Head of caudate nucleus (tissue), 42 donors: Measurements from ENCODE around the gene SLC8A1.

ENCODE experiments used
- DNase-seq, 42 donors: peaks; one replicate each; pipeline versions ENCODE4 v3.0.0 to v3.0.0-alpha.2; 2020 to 2021; ENCODE audit warnings: mixed read lengths in 7 of 42
- intact Hi-C: fragments of 100-400 bp; cut with DNase I; formaldehyde crosslinking; loops from one replicate; pipeline ENCODE4 v1.15.0; 2022

The SLC8A1 gene

DNA sequence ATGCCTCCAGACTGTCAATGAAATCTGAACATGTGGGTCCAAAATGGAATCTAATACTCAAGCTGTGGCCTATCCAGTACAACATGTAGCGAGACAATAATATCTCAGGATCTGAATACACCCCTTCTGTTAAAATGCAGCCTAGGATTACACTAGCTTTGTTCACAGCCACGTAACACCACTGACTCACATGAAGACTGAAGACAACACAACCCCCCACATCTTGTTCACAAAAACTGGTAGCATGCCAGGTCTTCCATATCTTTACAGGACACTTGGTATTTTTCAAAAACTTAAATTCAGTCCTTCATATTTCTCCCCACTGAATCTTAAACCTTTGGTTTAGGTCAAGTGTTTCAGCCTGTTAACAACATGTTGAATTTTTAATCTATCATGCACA, 84.2 kb downstream of the SLC8A1 start:
- intact Hi-C loops = no loop called here
- DNase-seq = no peak

GRCh38 chr2:40367032-40367431, 84.9 kb downstream of the SLC8A1 start:
- peak in 26 of 42 donors; percentile 6 to 77 (median 36) for DNase-seq
- intact Hi-C loops = no loop called here

- intact Hi-C loops = no loop called here
- DNase-seq = no peak
These were observed 87.6 kb downstream of the SLC8A1 start for GRCh38 chr2:40364151-40364874.

DNA sequence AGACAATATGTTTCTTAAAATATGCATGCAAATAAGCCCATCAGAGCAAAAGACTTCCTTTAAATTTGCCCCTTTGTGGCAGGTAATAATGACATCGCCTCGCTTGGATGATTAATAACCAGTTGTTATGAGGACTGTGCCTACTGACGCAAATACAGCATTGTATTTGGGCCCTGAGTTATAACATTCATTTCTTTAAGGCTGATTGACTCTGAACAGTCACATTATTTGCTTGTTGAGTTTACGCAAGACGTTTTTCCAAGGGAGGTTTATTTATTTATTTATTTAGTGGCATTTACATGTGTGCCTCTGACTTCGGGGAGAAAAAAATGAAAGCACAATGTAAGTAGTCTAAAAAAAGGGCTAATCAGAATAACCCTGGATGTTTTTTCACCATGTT, 88.3 kb downstream of the SLC8A1 start:
- DNase-seq = no peak
- intact Hi-C loops = no loop called here

- intact Hi-C loops = no loop called here
- no peak for DNase-seq
These were observed 88.7 kb downstream of the SLC8A1 start for GRCh38 chr2:40363231-40363630.

DNA sequence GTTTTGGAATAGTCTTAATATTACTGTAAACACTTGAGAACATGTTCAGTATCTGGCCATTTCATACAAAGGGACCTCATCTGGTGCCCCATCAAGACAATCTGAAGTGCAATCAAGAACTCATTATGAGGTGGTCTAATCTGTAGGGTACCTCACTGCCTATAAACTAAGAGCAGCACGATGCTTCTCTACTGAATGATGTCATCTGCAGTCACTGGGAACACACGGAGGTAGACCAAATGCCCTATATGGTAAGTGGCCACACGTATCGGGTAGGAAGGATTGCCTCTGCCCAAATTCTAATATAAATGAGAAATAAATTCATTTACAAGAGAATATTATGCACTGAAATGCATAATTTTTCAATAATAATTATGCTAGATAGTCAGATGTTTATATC, 90.4 kb downstream of the SLC8A1 start:
- DNase-seq = no peak
- intact Hi-C loops = no loop called here

DNA sequence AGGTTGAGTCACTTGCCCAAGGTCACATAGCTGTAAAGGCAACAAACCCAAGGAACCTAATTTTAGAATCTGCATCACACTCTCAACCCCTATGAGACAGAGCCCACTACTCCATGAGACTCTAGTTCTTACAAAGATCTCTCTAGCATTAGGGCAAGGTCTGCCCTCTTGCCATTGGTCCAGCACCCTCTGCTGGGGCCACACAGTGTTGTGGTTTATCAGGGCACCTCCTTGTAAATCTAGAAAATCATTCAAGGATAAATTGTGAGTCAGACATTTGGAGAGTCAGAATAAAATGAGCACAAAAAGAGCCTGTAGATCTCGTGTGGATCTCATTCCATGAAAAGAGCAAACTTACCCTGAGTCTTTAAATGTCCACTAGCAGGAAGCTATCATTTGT, 91.2 kb downstream of the SLC8A1 start:
- no peak for DNase-seq
- intact Hi-C loops = no loop called here

DNA sequence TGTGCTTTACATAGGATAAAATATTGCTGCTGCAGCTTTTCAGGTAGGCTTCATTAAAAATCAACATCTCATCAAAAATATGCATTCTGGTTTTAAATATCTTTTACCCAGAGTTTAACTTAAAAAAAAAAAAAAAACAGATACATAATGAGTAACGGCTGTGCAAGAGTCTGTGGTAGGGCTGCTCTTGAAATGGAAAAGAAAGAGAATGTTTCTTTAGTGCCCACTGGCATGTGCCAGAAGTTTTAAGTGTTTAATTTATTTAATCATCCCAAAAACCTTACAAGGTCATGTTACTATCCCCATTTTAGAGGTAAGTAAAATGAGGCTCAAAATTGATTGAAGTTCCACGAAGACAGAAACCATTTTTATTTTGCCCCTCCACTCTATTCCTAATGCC, 92.1 kb downstream of the SLC8A1 start:
- intact Hi-C loops = no loop called here
- no peak for DNase-seq

- peak in 25 of 42 donors; percentile 7 to 66 (median 39) for DNase-seq
- intact Hi-C loops = no loop called here
These were observed 93.1 kb downstream of the SLC8A1 start for GRCh38 chr2:40358783-40359182.

DNA sequence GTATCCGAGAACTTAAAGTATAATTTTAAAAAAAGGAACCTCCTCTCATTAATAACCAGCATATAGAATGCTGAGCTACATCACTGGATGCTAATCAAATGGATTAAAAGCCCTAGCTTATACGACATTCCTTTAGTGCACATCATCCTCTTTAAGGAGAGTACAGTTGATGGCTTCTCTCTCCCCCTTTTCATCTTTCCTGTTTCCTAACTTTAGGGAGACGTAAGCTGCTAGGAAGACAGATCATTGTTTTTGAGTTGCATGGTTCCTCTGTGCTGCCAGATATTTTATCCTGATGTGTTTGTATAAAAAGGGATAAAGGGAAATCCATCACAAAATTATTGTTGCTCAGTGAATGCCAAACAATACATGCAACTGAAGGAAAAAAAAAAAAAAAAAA, 94.2 kb downstream of the SLC8A1 start:
- DNase-seq = no peak
- intact Hi-C loops = no loop called here

- no peak for DNase-seq
- intact Hi-C loops = no loop called here
These were observed 96.4 kb downstream of the SLC8A1 start for GRCh38 chr2:40355451-40355850.

DNA sequence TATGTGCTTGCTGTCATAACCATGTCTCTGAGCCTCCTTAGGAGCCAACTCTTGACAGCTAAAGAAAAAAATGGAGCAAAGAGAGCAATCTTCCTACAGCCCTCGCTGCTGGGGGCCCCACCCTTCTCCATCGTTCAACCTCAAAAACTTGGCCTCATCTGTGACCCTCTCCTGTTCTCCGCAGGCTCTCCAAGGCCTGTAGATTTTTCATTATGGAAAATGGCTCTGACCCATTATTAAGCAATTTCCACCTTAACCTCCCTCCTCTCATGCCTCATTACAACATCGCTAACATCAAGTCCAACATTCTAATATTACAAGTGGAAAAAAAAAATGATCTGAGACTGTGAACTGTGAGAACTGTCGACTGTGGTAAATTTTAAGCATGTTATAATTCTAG, 98.7 kb downstream of the SLC8A1 start:
- intact Hi-C loops = no loop called here
- peak in 9 of 42 donors; percentile 9 to 49 (median 30) for DNase-seq

DNA sequence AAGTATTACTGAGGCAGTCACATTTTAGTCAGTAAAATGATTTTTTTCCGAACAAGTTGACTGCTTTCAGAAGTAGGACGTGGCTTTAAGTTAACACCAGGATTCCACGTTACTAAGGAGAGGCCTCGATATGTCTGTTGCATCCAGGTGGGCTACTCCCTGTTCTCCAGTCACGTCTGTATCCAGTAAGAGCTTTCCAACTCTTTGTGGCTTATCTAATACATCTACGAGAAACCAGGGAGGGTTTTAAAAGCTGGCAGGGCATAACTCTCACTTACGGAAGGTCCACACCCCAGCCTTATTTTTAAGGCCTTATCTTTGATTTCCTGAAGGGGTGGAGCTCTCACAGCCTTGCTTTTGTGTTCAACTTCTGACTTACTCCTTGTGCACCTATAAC, 99.2 kb downstream of the SLC8A1 start:
- no peak for DNase-seq
- intact Hi-C loops = no loop called here

DNA sequence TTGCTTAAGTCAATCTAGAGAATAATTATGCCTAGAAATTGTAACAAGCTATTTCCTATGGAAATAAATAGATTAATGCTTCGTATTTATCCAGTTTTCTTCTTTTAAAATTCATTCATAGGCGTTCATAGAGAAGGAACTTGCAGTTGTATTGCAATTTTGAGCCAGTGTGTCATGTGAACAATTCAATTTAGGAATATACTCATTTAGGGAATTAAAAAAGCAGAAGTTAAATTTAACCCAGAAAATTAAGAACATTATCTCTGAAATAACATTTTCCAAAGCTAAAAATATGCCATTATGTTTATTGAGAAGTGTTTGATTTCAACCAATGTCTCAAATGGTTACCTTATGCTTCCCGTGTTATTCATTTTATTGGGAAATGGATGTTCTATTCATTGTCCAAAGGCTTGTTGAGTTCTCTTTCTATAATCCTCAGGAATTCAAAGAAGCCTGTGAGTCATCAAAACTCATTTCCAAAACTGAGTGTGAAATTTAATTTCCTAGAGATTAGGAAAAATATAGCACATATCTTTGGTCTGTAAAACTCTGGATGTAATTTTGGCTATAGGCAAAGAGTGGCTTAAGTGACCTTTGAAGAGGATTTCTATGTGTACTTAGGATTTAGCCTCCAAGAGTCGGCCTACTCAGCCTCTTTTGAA, 99.7 kb downstream of the SLC8A1 start:
- intact Hi-C loops = no loop called here
- DNase-seq = no peak

DNA sequence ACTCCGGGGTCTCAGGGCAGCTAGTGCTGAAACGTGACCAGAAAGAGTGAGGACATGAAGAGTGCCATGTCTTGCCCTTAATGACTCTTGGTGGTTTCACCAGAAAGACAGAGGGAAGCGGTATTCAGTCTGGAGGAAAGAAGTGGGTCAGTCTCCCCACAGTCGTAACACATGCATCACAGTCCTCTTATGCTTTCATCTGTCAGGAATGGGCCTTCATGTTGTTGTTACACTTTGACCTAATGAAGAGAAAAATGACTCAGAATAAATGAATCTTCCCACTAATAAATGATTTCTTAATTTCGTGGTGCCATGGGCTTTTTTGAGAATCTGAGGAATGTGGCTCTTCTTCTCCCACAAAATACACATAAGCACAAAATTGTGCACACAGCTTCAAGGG, 103.2 kb downstream of the SLC8A1 start:
- no peak for DNase-seq
- intact Hi-C loops = no loop called here

DNA sequence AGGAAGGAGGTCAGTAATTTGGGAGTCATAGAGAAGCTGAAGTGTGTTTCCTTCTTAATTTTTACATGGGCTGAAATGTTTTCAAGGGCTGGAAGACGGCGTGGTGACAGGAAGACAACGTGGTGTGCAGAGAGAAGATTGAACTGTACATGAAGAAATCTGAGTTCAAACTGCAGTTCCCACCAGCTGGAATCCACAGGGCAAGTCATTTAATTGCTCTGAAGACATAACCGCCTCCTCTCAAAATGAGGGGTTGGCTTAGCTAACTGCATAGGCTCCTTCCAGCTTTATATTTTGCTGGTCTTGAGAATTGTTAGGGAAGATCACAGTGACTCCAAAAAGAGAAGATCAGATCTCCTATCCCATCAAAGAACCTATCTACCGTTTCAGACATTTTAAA, 103.9 kb downstream of the SLC8A1 start:
- DNase-seq = no peak
- intact Hi-C loops = no loop called here

DNA sequence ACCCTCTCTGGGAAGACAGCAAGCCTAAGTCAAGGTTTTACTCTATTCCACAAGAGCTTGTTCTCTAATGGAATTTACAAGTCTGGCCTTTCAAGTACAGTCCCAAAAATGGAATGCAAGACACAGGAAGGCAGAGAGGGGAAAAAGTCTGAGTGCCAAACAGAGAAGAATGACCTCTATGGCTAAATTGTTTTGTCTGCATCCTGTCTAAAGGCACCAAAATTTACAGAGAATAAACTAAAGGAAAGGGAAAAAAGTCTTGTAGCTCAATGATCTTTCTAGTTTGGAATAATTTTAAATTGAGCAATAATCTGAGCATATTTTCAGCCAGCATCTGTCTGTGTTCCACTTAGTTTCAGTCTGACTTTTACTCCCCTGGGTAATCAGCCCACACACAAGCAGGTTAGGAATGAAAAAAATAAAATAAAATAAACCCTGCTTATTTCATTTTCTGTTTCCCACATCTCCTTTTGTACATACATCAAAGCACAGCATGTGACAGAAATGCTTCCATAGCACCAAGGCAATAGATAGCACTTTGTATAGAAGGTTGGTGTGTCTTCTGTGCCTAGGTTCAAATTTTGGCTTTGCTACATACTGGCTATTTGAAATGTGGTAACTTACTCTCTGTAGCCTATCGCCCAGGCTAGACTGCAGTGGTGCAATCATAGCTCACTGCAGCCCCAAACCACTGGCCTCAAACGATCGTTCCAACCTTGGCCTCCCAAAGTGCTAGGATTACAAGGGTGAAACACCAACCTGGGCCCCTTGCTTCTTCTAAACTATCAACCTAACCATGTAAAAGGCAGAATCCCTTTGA, 105.1 kb downstream of the SLC8A1 start:
- DNase-seq = no peak
- intact Hi-C loops = no loop called here

DNA sequence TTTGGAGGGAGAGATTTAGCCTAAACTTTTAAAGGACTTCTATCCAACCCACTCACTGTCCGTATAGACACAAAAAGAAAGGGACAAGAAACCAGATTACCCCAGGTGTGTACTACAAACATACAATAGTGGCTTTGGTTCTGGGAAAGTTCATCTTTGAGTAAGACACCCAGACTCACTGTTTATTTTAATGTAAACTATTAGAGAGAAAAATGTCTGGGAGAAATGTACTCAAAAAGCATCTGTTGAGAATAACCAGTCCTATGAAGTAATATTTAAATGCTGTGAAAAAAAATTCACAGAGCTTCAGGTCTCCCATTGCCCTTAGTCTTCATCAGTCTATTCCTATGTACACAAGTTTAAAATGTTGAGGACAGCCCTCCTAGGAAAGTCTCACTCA, 107.5 kb downstream of the SLC8A1 start:
- no peak for DNase-seq

GRCh38 chr2:40343902-40344301, 108.0 kb downstream of the SLC8A1 start:
- intact Hi-C loops = no loop called here
- DNase-seq = no peak

More for the DNA sequence above, 107.5 kb downstream of the SLC8A1 start:
- intact Hi-C loops = no loop called here

- intact Hi-C loops = no loop called here
These were observed 110.7 kb downstream of the SLC8A1 start for GRCh38 chr2:40341198-40341597.

More at GRCh38 chr2:40341198-40341597, 110.7 kb downstream of the SLC8A1 start:
- DNase-seq = no peak
